Epidermal melanocyte (primary cell): Measurements from ENCODE around the gene LZTFL1.

Source experiments
- DNase-seq: peaks from one replicate; pipeline ENCODE4 v3.0.0; 2011; ENCODE audit warnings: low spot score; ENCODE audit not compliant: insufficient read length

The LZTFL1 gene

GRCh38 chr3:45814322-45814721, 27.6 kb downstream of the LZTFL1 start:
- no peak for DNase-seq

GRCh38 chr3:45807681-45808540, 34.0 kb downstream of the LZTFL1 start:
- DNase-seq: no peak

GRCh38 chr3:45807133-45807532, 34.8 kb downstream of the LZTFL1 start:
- DNase-seq: no peak

DNA sequence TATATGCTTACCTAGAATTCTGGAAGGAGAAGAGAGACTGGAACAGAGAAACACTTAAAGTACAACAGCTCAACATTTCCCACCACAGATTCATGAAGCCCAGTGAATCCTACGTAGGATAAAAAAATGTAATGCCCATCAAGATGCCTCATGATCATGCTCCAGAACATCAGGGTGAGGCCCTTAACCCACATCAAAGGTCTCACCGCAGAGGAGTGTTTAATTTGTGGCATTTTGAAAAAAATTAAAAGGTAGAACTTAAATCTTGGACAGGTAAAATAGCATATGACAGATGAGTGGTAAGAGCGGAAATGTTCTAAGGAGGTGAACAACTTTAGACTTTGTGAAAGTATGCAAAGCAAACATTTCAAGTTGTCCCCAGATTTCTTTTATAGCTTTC, 35.8 kb downstream of the LZTFL1 start:
- DNase-seq: no peak

DNA sequence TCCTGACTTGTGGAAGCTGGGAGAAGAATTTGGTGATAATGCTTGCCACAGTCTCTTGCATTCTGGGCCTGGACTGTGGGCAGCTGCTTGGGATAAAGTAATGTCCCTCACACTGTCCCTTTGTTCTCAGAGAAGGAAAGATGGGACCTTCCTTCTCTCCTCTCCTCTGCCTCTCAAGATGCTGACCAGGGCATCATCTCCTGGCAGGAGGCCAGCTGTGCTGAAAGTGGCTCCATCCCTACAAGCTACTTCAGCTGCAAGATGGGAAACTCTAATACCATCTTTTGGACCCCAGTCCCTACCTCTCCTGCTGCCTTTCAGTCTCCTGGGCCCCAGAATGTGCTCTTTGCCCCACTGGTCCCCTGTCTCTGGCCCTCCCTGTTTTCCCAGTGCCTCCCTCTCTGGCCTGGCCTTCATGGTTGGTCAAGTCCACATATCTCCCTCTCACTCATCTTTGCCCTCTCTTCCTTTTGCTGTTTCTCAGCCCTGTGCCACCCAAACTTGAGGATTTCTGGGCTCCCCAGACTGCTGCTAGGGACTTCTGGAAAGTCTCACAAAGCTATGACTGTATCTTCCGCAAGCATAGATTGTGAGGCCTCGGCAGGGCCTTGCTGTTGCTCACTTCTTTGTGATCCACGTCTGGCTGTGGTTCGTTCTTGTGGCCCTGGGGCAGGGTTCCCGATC, 38.5 kb downstream of the LZTFL1 start:
- no peak for DNase-seq

GRCh38 chr3:45802146-45802545, 39.8 kb downstream of the LZTFL1 start:
- DNase-seq: no peak

DNA sequence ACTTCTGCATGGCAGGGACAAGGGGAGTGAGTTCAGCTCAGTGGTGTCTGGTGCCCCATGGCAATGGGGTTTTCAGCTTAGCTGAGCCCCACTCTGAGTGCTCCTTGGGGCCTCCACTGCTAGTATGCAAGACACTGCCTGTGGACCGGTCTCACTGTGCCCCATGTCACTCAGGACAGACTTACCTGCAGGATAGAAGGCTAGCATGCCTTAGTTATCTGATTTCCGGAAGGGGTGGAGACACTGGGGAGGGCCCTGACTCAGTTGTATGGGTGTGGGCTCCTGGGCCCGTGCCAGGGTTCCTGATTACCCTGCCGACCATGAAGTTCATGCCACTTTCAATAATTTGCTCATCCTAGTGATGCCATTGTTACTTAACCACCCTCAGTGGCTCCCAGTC, 41.3 kb downstream of the LZTFL1 start:
- DNase-seq: no peak

DNA sequence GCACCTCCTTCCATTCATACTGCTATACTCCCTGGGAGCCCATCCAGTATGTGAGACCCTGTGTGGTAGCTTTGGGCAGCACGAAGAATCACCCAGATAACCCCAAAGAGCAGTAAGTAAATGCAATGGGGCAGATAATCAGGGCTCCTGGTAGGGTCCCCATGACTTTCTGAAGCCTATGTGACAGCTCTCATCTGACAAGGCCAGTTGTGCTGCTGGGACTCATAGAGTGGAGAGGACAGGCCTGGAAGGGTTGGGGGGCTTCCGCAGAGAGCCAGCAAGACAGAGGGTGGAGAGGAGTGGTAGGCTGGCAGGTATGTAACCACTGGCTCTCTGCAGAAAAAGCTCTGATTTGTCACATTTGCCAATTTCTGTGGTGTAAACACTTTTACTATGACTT, 42.3 kb downstream of the LZTFL1 start:
- no peak for DNase-seq

GRCh38 chr3:45798034-45798433, 43.9 kb downstream of the LZTFL1 start:
- no peak for DNase-seq

DNA sequence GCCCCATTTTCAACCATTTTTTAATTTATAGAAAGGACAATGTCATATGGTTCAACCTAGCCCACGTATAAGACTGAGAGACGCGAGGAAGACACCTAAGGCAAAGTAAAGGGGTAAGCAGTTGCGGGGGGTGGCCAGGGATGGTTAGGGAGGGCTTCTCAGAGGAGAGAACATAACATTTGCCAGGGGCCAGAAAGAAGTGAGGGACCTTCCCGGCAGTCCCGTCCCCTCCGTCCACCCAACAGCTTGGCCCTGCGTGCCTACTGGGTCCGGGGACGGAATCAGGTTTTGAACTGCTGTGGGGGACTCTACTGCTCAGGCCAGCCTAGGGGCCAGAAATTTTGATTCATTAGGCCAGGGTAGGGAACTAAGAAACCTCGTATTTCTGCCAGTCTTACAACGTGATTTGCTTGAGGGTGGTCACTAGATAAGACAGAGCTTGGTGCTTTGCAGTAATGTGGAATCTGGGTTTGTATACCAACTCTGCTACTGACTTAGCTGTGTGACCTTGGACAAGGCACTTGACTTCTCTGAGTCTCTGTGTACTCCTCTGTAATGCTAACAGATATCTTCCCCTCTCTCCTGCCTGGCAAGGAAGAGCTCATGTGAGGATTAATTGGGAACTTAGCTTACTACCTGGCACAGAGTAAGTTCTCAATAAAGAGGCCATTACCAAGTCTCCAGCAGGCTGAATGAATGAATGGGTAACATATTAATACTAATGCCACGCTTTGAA, 44.8 kb downstream of the LZTFL1 start:
- no peak for DNase-seq

DNA sequence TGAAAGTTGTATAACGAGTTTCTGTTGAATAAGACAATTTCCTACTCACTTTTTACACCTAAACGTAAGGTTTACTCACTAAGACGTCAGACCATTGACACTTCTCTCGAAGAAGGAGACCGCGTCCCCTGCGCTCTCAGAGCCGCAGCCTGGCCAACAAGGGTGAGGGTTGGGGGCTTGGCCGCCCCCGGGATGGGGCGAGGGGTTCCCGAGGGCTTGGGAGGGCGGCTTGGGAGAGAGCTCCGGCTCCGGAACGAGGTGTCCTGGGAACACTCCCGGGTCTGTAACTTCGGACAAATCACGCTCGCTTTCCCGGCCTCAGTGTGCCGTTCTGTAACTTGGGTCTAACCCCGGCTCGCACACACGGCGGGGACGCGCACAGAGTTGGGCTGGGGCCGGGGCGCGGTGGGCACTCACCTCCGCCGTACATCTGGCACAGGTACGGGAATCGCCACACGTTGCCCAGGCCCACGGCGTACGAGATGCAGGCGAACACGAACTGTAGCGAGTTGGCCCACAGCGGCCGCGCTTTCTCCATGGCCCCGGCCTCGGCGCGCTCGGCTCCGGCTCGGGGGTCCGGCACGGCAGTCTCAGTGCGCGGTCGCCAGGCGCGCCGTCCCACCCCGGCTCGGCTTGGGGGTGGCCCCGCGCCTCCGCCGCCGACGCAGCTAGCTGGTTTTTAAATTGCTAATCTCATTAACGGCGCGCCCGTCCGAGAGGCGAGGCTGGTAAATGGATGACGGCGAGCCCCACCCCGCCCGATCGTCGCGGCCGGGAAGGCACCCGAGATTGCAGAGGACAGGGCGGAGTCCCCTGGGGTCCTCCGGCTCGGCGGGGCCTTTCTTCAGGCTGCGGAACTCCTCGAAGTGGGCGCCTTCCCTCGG, 45.8 kb downstream of the LZTFL1 start, which contains the start of gene SLC6A20:
SLC6A20 (minus strand) TSS at position 655 of the 884 bp plus-strand sequence; CDS start at position 538, 117 bp downstream.
- no peak for DNase-seq

DNA sequence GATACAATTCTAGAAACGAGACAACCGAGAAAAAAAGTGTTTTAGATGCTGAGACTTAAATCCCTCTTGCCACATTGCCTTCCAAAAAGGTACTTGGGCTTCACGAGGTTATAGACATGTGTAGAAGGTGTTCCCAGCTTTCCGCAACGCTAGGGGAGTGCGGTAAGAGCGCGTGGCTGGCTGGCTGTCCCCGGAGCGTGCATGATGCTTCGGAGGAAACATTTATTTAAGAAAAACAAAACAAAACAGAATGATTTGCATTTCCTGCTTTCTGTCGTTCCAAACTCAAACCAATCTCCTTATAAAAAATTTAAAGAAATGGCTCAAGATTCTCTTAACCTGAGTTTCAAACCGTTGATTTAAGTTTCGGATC, 46.4 kb downstream of the LZTFL1 start:
- DNase-seq: no peak

GRCh38 chr3:45794660-45795059, 47.3 kb downstream of the LZTFL1 start:
- no peak for DNase-seq

- no peak for DNase-seq
Measured at GRCh38 chr3:45794177-45794560, 47.8 kb downstream of the LZTFL1 start.

DNA sequence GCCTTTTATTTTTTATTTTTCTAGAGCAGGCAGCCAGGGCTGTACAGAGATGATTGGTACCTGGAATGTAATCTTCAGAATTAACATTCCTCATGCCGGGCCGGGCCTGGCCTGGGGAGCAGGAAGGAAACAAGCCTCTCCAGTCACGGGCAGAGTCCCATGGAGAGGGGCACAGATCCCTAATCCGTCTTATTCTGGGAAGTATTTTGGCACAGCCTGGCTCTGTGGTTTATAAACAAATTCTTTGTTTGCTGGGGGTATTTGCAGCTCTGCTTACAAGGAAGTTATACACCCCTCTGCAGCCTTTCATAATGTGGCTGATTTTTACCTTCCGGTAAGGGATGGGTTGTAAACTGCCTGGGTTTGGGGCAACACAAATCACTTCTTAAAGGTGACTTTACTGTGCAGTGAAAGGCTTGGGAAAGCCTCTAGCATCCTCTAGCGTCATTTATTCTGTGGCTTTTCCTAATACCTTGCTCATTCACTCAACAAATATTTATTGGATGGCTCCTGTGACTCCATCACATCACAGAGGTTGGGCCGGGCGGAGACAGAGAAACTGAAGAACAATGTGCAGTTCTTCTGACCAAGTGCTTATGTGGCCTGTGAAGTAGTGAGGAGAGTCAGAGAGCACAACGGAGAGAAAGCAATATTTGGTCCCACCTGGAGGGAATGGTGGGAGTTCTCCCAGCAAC, 48.3 kb downstream of the LZTFL1 start:
- no peak for DNase-seq

- no peak for DNase-seq
Measured at GRCh38 chr3:45792516-45793172, 49.3 kb downstream of the LZTFL1 start.

GRCh38 chr3:45792036-45792435, 49.9 kb downstream of the LZTFL1 start:
- no peak for DNase-seq

DNA sequence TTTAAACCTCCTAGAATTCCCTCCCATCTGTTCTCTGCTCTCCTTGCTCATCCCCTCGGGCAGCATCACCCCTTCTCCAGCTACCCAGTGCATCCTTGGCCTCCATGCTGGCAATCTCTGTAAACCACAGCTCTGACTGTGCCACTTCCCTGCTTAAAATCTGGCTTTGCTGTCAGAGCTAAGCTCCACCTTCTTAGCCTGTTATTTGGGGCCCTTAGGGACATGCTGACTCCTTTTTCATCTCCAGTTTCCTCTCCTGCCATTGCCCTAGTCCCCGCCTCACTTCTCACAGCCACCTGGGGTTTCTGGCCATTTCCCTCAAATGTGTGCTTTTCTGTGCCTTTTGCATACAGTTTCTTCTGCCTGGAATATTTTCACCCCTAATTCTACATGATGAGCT, 51.3 kb downstream of the LZTFL1 start:
- DNase-seq: no peak

GRCh38 chr3:45789235-45789812, 52.6 kb downstream of the LZTFL1 start:
- no peak for DNase-seq

- no peak for DNase-seq
Measured at GRCh38 chr3:45787551-45787950, 54.4 kb downstream of the LZTFL1 start.
